T-helper 9 cell (primary cell): Measurements from ENCODE around the gene INCENP.
A peak's percentile ranks its signal among the peaks of the same experiment; 100 is the strongest.

ENCODE experiments used
- DNase-seq: peaks from one replicate; pipeline ENCODE4 v3.0.0-alpha.2; 2020

Gene INCENP

DNA sequence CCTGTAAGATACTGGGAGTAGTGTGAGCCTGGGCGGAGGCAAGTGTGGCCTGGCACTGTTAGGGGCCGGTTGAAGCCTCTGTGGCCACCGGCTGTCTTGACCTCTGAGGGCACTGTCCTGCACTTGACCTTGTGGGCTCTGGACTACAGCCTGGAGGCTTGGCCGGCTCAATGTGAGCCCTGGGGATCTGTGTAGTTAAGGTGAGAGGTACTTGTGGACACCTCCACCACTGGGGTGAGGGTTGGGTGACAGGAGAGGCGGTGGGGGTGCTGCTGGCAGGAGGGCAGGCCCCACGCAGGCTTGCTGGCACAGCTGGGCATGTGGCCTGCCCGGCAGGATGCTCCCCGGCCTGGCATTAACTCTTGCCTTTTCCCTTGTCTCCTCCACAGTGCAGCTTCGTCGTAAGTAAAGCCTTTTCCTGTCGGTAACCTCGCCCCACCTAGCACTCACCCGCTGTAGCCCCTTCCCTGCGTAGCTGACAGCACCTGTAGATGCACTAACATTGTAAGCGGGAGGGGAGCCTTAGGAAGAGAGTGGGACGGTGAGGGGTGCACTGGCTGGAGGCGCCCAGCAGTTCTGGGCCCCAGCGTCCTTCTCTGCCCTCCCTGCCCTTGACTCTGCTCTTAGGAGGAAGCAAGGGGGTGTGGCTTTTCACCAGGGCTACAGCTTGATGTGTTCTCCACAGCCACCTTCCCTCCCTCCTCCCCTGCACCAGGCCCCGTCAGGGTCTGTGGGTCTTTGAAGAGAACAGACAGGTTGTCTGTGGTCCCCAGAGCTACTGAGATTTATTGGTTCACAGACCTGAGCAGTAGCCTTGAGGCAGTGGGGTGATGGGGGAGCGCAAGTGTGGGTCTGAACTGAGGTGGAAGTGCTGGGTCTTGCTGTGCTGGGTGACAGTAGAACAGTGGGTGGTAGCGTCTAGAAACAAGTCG lies 17.6 kb downstream of the INCENP start:
- no peak for DNase-seq

DNA sequence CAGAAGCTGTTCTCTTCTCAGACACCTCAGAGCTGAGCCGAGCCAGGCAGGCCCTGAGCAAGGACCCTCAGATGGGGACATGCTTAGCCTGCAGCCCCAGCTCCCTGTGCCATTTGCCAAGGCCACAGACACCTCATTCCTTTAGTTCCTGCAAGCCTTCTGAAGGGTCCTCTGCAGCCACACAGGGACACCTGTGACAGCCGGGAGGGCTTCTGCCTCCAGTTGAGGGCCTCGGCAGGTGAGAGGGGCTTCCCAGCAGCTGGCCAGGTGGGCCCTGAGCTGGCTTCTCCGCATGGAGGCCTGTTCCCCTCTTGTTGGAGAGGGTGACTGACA lies 18.2 kb downstream of the INCENP start:
- no peak for DNase-seq

DNA sequence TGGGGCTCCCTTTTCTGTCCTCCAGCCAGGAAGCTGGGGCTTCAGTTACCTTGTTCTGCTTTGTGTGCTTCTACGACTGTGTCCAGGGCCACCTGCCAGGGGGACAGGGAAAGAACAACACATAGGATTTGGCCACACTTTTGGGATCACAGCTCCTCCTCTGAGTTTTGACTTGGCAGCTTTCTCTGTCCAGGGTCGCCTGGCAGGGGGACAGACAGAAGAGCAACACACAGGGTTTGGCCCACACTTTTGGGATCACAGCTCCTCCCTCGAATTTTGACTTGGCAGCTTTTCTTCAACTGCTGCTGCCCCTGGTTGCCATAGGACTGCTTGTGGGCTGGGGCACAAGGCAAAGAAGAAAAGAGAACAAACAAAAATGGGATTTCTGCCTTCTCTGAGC lies 19.1 kb downstream of the INCENP start:
- no peak for DNase-seq

DNA sequence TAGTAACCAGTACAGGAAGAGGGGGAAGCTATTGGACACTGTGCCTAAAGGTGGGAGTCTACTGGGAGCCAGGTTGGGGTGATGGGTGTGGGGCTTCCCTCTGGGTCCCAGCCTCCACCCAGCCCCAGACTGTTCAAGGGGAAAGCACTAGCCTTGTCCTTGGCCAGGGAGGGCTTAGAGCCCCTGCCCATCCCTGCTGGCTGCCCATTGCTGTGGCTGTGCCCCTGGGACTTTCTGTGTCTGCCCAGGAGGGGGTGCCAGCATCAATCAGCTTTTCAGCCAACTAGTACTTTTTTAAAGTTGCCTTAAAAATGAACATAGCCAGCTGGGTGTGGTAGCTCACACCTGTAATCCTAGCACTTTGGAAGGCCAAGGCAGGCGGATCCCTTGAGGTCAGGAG lies 19.9 kb downstream of the INCENP start:
- no peak for DNase-seq

DNA sequence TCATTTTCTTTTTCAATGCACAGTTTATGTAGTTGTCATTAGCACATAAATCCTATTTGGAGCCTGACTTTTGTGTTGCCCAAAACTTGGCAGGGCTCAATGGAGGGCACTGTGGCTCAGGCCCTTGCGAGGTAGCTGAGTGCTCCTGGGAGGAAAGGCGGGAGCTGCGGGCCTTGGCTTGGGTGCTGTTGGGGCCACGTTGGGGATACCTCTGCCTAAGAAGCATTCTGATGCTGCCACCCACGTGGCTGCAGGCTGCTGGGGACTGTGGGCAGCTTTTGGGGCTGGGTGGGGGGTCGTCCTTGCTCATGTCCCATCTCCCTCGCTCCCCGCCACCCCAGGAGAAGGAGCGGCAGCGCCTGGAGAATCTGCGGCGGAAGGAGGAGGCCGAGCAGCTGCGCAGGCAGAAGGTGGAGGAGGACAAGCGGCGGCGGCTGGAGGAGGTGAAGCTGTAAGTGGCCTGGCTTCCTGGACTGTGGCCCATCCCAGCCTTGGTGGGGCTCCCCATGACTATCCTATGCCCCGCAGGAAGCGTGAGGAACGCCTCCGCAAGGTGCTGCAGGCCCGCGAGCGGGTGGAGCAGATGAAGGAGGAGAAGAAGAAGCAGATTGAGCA lies 20.9 kb downstream of the INCENP start:
- DNase-seq = no peak

DNA sequence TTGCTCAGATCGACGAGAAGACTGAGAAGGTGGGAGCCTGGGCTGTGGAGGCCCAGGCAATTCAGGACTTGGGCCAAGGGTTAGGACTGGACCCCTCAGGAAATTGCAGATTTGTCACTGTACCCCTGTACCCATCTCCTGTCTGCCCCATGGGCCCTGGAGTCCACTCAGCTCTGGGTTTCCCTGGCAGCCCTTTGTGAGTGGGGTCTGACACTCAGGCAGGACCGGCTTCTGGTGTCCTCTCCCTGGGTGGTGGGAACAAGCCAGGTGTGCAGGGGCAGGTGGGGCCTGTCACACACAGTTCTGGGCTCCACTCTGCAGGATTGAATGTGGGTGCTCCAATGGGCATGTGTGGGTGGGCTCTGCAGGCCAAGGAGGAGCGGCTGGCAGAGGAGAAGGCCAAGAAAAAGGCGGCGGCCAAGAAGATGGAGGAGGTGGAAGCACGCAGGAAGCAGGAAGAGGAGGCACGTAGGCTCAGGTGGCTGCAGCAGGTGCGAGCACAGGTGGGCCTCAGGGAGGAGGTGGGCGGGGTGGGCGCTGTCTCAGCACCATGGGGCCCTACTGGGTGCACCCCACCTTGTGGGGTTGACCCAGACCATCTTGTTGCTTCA lies 21.6 kb downstream of the INCENP start:
- DNase-seq = no peak

DNA sequence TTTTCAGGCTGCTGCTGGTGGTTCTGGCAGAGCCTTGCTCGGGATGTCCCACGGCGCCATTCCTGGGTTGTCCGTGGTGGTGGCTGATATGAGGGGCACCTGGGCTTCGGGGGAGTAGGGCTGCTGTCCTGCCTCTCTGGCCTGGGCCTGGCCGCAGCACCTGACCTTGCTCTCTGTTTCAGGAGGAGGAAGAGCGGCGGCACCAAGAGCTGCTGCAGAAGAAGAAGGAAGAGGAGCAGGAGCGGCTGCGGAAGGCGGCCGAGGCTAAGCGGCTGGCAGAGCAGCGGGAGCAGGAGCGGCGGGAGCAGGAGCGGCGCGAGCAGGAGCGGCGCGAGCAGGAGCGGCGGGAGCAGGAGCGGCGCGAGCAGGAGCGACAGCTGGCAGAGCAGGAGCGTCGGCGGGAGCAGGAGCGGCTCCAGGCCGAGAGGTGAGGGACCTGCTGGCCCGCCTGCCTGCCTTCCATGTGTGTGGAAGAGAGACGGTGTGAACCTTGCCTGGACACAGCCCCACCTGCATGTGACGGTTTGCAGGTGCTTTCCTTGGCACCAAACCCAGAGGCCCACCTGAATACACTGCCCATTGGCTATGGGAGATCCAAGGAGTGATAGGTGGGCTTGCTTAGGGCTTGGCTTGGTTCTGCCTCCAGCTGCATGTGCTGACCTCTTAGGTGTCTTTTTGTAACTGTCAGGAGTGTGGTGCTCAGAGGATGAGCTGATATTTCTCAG lies 22.8 kb downstream of the INCENP start:
- no peak for DNase-seq

DNA sequence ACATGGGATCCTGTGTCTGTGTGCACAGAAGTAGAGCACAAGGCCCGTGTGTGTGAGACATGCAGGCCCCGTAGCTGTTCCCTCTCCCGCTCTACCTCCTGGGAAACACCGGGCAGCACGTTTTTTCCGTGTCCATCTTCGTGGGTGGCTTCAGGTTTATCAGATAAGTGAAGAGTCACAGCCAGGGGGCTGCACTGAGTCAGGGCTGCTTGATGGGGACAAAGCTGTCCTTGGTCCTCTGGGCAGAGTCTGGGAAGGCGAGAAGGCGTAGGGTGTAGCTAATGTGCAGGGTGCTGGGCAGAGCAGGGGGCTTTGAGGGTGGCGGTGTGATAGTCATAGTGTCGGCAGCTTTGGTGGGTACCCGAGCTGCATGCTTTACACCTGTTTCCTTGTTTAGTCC lies 23.7 kb downstream of the INCENP start:
- no peak for DNase-seq

DNA sequence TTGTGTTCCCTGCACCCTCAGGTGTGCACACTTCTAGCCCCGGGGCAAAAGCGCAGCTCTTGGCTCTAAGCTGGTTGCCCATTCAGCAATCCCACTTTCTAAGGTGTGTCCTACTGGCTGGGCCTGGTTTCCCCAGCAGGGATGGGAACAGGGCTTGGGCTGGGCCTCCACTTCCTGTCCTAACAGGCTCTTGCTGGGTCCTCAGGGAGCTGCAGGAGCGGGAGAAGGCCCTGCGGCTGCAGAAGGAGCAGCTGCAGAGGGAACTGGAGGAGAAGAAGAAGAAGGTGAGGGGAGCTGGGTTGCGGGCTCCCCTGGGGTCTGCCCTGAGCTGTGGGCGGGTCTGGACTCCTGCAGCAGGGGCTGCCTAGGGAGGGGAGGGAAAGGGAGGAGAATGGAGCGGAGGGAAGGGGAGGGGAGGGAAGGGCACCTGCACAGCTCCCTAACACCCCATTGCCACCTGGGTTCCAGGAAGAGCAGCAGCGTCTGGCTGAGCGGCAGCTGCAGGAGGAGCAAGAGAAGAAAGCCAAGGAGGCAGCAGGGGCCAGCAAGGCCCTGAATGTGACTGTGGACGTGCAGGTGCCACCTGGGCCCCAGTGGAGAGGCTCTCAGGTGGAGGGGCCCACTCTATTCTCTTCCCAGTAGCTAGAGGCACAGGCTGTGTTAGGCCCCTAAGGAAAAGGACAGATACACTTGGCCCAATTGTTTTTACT lies 24.6 kb downstream of the INCENP start:
- no peak for DNase-seq

DNA sequence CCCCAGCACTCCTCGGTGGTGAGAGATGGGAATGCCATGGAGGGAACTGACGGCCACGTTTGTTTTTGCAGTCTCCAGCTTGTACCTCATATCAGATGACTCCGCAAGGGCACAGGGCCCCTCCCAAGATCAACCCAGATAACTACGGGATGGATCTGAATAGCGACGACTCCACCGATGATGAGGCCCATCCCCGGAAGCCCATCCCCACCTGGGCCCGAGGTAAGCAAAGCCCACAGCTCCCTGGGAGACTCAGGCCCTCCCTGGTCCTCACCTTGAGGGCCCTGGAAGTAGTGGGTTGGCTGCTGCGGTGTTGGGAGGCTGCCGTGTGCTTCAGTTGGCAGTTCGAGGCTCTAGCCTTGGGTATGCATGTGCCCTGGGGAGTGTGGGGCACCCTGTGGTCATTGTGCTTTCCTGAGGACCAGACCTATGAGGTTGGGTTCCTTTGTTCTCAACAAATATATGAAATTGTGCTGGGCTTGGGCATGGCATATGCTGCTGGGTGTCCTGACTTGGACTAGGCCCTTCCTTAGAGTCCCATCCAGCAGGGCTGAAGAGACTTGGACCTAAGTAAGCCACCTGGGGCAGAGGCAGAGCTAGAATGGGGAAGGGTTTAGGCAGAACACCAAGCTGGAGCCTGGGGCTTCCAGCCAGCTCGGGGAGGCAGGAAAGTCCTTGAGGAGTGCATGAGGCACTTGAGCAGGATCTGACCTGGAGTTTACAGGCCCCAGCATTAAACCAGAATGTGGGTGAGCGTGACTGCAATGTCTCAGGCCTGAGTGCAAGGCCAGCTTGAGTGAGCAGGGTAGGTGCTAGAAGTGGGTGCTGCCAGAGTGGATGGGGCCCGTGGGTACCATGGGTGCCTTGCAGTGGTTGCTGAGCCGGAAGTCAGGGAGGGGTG lies 26.4 kb downstream of the INCENP start:
- no peak for DNase-seq

DNA sequence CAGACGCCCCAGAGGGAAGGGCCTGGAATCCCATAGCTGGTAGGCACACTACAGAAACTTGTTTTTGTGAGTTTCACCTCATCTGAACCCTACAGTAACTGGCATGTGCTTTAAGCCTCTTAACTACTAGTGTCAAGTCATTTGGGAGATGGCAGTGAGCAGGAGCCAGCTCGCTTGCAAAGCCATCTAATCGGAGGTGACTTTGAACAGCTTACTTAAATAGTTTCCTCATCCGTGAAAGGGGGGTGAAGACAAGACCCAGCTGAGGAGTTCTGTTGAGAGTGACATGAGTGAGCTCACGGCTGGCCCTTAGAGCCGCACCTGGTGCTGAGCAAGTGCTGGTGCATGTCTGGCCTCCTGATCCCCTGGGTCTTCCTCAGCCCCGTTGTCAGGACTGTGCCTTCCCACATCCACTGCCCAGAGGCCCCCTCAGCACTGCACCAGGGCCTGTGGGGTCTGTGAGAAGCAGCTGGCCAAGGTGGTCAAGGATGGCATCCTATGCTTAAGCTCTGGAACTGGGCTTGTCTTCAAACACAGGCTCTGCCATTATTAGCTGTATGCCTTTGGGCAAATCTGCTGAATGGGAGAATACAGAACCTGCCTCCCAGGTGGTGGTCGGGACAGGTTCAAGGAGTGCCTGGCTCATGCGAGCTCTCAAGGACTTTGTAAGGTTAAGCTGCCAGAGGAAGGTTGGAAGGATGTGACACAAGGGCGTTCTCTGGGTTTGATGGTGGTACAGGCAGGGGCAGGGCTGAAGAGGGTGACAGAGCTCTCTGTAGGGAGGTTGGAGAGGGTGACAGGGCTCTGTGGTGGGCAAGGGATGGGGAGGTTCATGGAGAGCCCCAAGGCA lies 27.3 kb downstream of the INCENP start:
- DNase-seq = no peak

DNA sequence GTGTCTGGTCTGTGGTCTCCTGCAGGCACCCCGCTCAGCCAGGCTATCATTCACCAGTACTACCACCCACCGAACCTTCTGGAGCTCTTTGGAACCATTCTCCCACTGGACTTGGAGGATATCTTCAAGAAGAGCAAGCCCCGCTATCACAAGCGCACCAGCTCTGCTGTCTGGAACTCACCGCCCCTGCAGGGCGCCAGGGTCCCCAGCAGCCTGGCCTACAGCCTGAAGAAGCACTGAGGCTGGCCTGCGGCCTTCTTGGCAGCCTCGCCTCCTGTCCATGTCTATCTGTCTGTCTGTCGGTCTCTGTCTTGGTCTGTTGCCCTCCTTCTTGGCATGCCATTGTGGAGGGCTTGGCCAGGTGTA lies 27.9 kb downstream of the INCENP start:
- DNase-seq = no peak

DNA sequence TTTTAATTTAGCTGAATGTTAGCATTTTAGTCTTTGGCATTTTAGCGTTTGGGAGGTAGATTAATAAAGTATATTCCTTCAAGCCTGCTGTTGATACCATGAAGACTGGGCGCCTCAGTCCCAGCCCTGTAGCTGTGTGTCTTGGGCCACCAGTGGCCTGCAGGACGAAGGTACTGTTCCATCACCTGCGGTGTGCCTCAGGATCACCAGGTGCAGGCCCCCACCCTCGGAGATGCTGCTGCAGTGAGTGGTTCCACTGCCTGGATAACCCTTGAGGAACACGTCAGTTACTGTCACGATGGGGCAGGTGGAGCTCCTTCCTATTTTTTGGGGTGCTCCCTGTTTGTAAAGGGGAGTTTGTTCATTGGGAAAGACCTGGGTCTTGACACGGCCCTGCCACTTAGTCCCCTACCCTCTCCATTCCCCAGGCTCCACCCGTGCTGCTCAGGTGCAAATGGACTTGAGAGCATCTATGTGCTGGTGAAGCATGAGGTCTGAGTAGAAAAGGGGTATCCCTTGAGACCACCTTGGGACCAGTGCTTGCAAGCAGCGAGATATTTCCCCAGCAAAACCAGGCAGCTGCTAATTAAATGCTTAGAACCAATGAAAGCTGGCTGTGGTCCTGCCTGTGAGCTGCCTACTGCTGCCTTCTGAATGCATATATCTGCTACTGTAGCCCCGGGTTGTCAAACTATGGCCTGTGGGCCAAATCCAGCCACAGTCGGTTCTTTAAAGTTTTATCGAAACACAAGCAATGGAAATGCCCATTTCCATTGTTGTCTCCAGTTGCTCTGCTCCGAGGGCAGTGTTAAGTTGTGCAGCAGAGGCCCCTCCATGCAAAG lies 28.7 kb downstream of the INCENP start:
- DNase-seq = no peak

DNA sequence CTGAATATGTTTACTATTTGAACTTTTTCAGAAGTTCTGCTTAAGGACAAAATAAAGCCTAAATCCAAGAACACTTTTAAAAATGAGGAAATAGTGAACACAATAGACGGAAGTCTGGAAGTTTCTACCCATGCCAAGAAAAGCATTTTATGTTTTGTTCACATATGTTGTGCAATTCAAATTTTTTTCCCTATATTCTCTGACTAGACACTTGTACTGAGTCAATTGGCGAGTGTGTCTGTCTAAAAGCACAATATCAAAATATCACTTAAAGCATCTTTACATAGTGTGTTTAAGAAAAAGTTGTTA lies 29.2 kb downstream of the INCENP start:
- DNase-seq = no peak

DNA sequence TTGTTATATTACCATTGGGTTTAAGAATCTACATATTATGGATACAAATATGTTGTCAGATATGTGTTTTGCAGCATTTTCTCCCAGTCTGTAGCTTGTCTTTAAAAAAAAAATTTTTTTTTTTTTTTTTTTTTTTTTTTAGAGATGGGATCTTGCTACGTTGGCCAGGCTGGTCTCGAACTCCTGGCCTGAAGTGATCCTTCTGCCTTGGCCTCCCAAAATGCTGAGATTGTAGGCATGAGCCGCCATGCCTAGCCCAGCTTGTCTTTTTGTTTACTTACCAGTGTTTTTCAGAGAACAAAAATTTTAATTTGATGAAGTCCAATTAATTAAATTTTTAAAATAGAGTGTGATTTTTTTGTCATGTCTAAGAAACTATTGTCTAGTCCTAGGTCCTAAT lies 29.8 kb downstream of the INCENP start:
- no peak for DNase-seq

DNA sequence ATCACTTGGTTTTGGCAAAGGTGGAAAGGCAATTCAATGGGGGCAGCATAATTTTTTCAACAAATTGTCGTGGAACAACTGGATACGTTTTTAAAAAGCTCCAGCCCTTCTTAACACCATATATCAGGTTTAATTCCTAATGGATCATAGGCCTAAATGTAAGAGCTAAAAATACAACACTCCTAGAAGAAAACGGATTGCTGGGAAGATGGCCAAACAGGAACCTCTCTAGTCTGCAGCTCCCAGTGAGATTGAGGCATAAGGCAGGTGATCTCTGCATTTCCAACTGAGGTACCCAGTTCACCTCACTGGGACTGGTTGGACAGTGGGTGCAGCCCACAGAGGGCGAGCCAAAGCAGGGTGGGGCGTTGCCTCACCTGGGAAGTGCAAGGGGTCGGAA lies 33.8 kb downstream of the INCENP start:
- DNase-seq = no peak

DNA sequence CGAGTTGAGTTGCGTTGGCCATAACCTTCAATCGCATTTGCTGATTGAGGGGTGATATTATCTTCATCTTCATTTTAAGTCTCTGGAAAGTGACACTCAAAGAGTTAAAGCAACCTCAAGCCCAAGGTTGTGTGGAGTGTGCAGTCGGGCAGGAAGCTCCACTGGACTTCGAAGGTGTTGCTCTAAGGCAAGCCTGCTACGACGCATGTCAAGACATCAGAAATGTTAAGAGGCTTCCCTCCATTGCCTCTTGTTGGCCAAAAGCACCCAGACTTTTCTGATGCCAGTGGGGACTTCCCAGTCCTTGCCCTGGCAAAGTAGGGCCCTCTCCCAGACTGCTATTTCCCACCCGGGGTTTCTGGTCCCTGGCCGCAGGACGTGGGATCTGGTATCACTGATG lies 42.6 kb downstream of the INCENP start:
- no peak for DNase-seq

DNA sequence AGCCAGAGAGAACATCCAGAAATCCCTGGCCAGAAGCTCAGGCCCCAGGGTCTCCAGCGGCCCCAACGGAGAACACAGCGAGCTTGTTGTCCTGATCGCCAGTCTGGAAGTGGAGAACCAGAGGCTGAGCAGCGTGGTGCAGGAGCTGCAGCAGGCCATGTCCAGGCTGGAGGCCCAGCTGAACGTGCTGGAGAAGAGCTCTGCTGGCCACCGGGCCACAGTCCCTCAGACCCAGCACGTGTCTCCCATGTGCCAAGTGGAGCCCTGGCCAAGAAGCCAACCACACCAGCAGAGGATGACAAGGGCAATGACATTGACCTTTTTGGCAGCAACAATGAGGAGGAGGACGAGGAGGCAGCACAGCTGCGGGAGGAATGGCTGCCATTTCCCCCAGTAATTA lies 45.6 kb downstream of the INCENP start:
- no peak for DNase-seq

DNA sequence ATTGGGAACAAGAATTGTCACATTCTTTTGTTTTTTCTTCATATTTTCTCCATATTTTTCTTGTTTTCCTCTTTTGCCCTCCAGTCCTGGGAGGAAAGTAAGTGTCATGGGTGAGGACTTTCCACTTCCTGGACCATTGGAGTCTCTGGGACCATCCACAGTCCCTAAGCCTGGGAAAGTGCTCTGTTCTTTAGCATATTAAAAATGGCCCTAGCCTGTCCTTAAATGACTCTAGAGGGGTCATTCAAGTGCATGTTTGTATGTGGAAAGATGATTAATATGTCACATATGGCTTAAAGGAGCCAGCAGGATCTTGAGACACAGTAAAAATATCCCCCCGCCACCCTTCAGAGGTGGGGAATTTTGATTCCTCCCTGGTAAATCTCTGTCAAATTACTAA lies 46.1 kb downstream of the INCENP start:
- DNase-seq = no peak

DNA sequence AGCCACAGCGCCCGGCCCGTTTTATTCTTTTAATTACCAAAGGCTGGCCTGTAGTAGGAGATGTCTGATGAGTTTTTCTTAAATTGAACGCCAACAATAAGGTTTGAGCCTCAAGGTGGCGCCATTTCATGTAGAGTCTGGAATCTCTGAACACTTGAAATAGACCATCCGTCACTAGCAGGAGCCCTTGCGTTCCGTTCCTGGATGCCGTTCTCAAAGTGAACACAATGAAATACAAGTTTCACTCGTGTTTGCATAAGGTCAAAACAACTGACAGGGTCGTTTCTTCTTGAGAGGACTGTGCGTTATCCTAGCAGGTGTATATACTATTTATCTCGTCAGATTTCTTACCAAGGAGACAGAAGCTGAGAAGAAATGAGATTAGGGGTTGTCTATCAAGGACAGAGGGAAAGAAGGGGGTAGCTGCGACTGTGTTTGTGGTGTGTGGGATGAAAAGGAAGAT lies 47.5 kb downstream of the INCENP start:
- DNase-seq = peak; percentile 65
